ENCODE measurements around the gene PHF13.

Gene PHF13

DNA sequence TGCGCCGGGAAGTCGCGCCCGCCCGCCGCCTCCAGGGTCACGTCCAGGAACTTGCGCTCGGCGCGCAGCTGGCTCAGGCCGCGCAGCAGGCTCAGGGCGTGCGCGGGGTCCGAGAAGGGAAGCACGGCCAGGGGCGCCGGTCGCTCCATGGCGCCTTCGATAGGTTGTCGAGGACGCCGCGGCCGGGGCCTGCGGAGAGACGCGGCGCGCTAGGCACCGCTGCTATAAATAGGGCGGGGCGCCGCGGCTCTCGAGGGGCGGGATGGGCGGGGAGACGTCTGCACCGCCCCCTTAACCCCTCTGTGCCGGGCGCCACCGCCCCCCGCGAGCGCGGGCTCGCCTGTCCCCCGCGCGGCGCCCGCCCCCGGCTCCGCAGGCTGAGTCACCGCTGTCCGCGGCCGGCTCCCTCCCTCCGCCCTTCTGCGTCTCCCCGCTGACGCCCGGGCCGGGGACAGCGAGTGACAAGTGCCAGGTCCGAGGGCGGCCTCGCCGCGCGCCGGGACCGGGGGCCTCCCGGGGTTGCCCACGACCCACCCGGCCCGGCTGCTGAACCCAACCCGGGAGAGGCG is 10.8 kb upstream of the PHF13 start, which contains the start of gene KLHL21:
Gene KLHL21 (minus strand): TSS at position 201 of the 569 bp plus-strand sequence. CDS start 52 bp downstream, at position 149.
- peak; percentile 87 for DNase-seq (ENCODE audit: low read depth)

GRCh38 chr1:6603238-6603914 is 10.2 kb upstream of the PHF13 start:
- peak; percentile 37 for DNase-seq (ENCODE audit: low read depth)

DNA sequence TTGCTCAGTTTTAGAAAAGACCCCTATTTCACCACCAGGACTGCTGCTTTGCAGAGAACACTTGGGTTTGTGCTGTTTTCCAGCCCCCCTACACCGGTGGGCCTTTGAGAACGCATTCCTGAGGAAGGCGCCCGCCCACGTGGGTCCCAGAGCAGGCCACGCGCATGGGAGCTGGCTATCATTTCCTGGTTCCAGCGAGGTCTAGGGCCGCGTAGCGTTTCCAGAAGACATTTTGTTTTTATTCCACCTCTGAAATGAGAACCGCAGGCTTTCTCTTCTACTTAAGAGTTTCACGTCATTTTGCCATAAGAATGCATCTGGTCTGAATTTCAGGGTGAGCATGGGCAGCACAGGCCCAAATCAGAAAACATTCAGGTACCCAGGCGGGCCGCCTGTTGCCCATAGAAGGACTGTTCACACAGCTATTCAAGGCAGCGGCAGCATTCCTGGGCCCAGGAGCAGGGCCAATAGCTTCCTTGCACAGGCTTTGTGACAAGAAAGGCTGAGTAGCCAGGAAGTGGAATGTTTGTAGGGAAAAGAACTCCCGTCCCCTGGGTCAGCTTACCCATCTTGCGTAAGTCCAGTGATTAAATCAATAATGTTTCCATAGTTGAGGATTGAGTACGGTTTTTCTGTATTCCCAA is 9.5 kb upstream of the PHF13 start:
- no peak for DNase-seq (ENCODE audit: low read depth)

DNA sequence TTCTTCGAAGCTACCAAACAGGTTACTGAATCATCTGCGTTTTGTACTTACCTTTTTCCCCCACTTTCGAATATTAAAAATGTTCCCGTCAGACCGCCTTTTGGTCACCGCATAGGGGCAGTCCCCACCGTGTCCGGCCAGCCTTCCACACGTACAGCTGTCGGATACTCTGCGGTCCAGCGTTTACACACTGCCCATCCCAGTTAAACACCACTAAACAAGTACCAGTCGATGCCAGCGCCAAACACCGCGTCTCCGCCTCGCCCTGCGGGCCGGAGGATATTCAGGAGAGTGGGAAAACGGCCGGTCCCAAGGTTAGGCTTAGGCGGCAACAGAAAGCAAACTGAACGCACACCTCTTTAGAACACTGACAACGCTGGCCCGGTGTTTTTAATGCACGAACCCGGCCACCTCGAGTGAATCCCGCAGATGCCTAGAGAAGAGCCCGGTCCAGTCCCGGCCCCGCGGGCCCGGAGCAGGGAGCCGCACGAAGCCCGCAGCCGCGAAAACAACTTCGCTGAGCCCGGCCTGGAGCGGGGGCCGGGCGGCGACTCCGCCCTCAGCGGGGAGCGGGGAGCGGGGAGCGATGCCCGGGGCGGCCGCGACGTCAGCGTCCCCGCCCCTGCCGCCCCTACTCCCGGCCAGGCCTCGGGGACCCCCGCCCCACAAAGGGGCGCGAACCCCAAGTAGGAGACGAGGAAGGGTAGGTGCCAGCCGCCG is 730 bp upstream of the PHF13 start:
- DNase-seq (ENCODE audit: low read depth) = no peak

GRCh38 chr1:6614019-6614928 is 743 bp downstream of the PHF13 start:
- DNase-seq (ENCODE audit: low read depth) = peak; percentile 53

GRCh38 chr1:6614929-6615785 is 1.6 kb downstream of the PHF13 start:
- DNase-seq (ENCODE audit: low read depth) = peak; percentile 13

DNA sequence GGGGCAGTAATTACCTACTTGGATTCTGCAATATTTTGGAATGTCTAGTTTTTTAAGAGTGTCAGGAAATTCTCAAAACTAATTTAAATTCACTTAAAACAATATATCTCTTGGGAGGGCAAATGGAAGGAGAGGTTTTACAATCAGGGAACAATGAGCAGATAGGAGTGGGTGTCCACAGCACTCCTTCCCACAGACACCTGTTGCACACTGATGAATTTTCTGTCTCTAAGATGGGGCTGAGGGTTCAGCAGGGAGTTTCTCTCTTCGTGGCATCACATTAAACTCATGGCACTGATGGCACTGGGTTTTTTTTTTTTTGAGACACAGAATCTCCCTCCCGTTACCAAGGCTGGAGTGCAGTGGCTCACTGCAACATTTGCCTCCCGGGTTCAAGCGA is 5.5 kb downstream of the PHF13 start:
- DNase-seq (ENCODE audit: low read depth) = no peak

- no peak for DNase-seq (ENCODE audit: low read depth)
Measured at GRCh38 chr1:6621429-6622391, 8.2 kb downstream of the PHF13 start.

DNA sequence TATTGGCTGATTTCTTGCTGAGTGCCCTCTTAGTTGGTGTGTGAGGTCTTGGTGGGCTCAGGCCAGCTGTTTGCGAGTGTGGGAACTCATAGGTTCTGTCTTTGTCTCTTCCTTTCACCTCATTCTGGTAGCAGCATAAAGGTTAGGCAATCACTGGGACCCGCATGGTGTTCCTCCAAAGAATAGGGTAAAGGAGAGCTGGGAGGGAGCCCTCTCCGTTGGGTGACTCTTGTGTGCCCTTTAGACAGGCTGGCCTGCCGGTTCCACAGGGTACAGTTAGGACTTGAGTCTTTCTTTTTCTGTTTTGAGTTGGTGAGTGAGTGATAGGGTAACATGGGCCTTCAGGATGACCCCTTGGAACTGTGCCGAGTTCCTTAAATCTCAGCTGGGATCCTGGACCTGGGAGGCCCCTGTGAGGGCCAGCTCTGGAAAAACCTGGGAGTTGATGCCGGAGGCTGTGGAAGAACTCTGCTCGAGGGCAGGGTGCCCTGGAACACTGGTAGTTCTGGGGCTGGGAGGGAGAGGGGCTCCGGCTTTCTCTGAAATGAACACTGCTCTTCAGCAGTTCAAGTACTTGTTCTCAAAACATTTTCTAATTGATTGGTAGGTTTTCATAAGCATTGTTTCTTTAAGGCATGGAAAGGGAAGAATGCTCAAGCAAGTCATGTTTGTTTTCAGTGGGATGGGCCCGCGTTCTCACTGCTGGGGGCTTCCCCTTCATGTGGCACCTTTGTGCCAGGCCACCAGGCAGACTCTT is 9.0 kb downstream of the PHF13 start:
- DNase-seq (ENCODE audit: low read depth) = no peak

GRCh38 chr1:6623269-6623965 is 9.9 kb downstream of the PHF13 start:
- DNase-seq (ENCODE audit: low read depth) = no peak

GRCh38 chr1:6624710-6625583 is 11.4 kb downstream of the PHF13 start, which contains the start of gene THAP3:
Gene THAP3, plus strand, starts transcription at chr1:6624868. Its CDS starts 351 bp downstream, at chr1:6625219.
- DNase-seq (ENCODE audit: low read depth) = peak; percentile 85

GRCh38 chr1:6625584-6626149 is 12.1 kb downstream of the PHF13 start:
- no peak for DNase-seq (ENCODE audit: low read depth)

- DNase-seq (ENCODE audit: low read depth) = no peak
Measured at GRCh38 chr1:6627031-6627430, 13.5 kb downstream of the PHF13 start.

GRCh38 chr1:6627841-6628545 is 14.5 kb downstream of the PHF13 start:
- DNase-seq (ENCODE audit: low read depth) = no peak

DNA sequence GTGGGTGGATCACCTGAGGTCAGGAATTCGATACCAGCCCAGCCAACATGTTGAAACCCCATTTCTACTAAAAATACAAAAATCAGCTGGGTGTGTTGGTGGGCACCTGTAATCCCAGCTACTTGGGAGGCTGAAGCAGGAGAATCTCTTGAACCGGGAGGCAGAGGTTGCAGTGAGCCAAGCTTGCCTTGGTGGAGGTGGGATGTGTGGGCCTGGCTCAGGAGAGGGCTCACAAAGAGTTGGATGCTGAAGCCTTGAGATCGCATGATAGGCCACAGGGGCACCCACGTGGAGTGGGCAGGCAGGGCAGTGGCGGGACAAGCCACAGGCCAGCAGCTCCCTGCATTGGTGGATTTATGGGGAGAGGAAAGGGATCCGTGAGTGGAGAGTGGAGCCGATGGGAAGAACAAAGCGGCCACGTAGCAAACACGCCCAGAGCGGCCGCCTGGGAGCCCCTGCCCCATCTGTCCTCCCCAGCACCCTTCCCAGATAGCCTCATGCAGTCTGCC is 15.5 kb downstream of the PHF13 start:
- no peak for DNase-seq (ENCODE audit: low read depth)

GRCh38 chr1:6630027-6630426 is 16.5 kb downstream of the PHF13 start:
- DNase-seq (ENCODE audit: low read depth) = no peak
